ENCODE measurements around the gene ABTB2. TPM values are rescaled to one million over a fixed set of nuclear protein-coding genes. Genes with fewer than 3 reads are reported as not detected.

The ABTB2 gene
- total and polyA plus RNA-seq, 2 of the 8 experiments (the other 6 are each of a cell fraction or from before 2014, with no cell fraction given) = 7.7 to 10.2 TPM

DNA sequence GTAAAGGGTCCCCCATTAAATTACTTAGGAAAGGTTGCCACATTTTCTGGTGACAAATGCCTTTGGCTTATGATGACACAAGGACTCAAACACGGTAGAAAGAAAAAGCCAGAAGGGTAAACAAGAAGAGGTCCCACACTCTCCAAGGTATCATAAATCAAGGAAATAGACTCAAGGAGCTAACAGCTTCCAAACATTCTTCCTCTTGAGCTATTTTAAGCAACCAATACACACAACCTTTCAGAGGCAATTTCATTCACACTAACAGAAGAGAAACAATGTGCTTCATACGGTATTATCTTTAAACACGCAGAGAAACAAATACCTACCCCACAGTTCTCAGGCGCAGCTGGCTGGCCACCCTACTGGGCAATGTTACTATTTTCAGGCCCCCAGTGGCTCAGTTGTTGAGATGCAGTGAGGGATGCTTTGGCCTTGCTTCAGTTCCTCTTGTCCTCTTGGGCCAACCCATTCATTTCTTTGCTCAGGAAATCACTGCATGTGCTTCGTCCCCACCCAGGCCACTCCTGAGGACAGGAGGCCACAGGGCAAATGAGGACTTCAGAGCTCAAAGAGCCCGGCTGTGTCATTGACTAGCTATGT, 15.8 kb downstream of the ABTB2 start:
- Histone ChIP-seq H4K20me1 (replicated peaks in 1 of 2; ENCODE audit: control insufficient read depth in 1 of 2, insufficient read depth in 2 of 2, low read length in 2 of 2) (no peaks in the 10 kb centered on the region), H3K23me2 (ENCODE audit: low read depth, low read length) (no peaks in the 10 kb centered on the region), H3K9me3 (ENCODE audit: insufficient read depth in 2 of 2, low read depth in 1 of 2, low read length in 1 of 2) (no peaks in the 10 kb centered on the region), H2BK12ac (ENCODE audit: low read depth, low read length) (no peak overlapping the region), H3K27me3 (replicated peaks in 1 of 4; ENCODE audit: control insufficient read depth in 3 of 4, extremely low read depth in 1 of 4, insufficient read depth in 3 of 4, low read length in 3 of 4) (no peaks in the 10 kb centered on the region), H2BK5ac (ENCODE audit: low read depth, low read length) (no peak overlapping the region), H3K18ac (ENCODE audit: extremely low read depth, low read length) (no peak overlapping the region), H3K27ac (ENCODE audit: low read depth, low read length) (no peak overlapping the region), H2AFZ (ENCODE audit: low read length) (no peak overlapping the region), H3K56ac (replicated peaks; ENCODE audit: insufficient read length, low read depth, low read length) (no peak overlapping the region), H4K91ac (replicated peaks; ENCODE audit: insufficient read length, low read length) (no peak overlapping the region), H2AK5ac (ENCODE audit: low read depth, low read length) (no peak overlapping the region), H3K4me3 (ENCODE audit: extremely low read depth in 1 of 4, insufficient read depth in 2 of 4, low read depth in 3 of 4, low read length in 4 of 4) (no peak overlapping the region), H2BK15ac (ENCODE audit: low read length) (no peak overlapping the region), H3K4me2 (ENCODE audit: insufficient read depth in 1 of 2, low read depth in 2 of 2, low read length in 2 of 2) (no peak overlapping the region), H3K79me2 (ENCODE audit: control insufficient read depth in 1 of 2, insufficient read depth in 2 of 2, low read length in 2 of 2) (peaks cover 0 to 24% of the 10 kb centered on the region in 2 experiments; a peak in 2 of 4 replicates), H3K14ac (ENCODE audit: insufficient read length) (no peak overlapping the region), H3K23ac (ENCODE audit: insufficient read length) (no peak overlapping the region), H3K4ac (replicated peaks; ENCODE audit: insufficient read length, low read depth, low read length) (no peak overlapping the region), H3K36me3 (ENCODE audit: control insufficient read depth in 2 of 4, insufficient read depth in 4 of 4, low read length in 3 of 4) (no peaks in the 10 kb centered on the region), H3K9ac (replicated peaks in 1 of 4; ENCODE audit: extremely low read depth in 1 of 4, low read depth in 3 of 4, low read length in 3 of 4) (no peak overlapping the region), H4K8ac (ENCODE audit: extremely low read depth, insufficient read depth, low read length) (no peak overlapping the region), H2BK120ac (replicated peaks; ENCODE audit: low read depth, low read length) (no peak overlapping the region), H3K79me1 (ENCODE audit: low read depth, low read length) (peaks cover 3% of the 10 kb centered on the region; the same call in 1 of the 2 replicates), H3K4me1 (replicated peaks in 1 of 4; ENCODE audit: control insufficient read depth in 3 of 4, insufficient read depth in 4 of 4, low read length in 3 of 4) (peaks cover 0 to 5% (median 2%) of the 10 kb centered on the region in 4 experiments; a peak in 2 of 7 replicates), H2BK20ac (ENCODE audit: low read length) (no peak overlapping the region), H4K5ac (ENCODE audit: insufficient read length, low read depth, low read length) (no peak overlapping the region)
- FAIRE-seq (no peak), DNase-seq (ENCODE audit: low read depth in 1 of 2, low spot score in 2 of 2) (no peak)
- 76% methylated on average over 6 of the region's 6 CpGs; no CpG with 5 or more reads in 1 of the 2 experiments for WGBS, 2 experiments (ENCODE audit: extremely low coverage in 1 of 2, insufficient coverage in 1 of 2, insufficient read length in 1 of 2, insufficient replicate concordance in 2 of 2, low coverage in 1 of 2, low lambda C conversion rate in 2 of 2, missing lambda C conversion rate in 1 of 2)
- TF ChIP-seq NRF1 (IDR thresholded peaks at IDR 0.05; ENCODE audit: low read depth, low read length) = no peak
- 0 out of 4 replicates have a peak, but pooled peaks of 1 of the 3 experiments have one; percentile 12 for TF ChIP-seq CTCF (IDR thresholded peaks at IDR 0.05; ENCODE audit: control extremely low read depth in 1 of 3, insufficient read depth in 1 of 3, low read depth in 1 of 3, low read length in 3 of 3)
- 0 out of 2 replicates have a peak, but pooled peaks have one; percentile 32 for TF ChIP-seq TCF12 (IDR thresholded peaks at IDR 0.05; ENCODE audit: low read depth, low read length)
- no peak for TF ChIP-seq BCL11A (IDR thresholded peaks at IDR 0.05; ENCODE audit: low read depth in 2 of 2, low read length in 2 of 2)
- CTCF ChIA-PET (ENCODE audit: partially characterized antibody) = interaction anchor here (0.6 to 4.6 kb wide), 12 partner anchors 8 to 215 kb away, joined by 3 to 21 read pairs (median 3); no protein-coding TSS in a partner anchor
- POLR2A ChIA-PET (ENCODE audit: partially characterized antibody) = interaction anchor here (0.6 to 1.6 kb wide), 3 partner anchors 12 to 84 kb away, joined by 3 to 4 read pairs (median 3); partner anchors contain the start of gene ABTB2
